ENCODE data around the gene CUX1. TPM values are rescaled to one million over a fixed set of nuclear protein-coding genes. Genes with fewer than 3 reads are reported as not detected.

Gene CUX1
- total RNA-seq, 2 donors from 2014 or later, result 42.0 to 47.5 TPM

DNA sequence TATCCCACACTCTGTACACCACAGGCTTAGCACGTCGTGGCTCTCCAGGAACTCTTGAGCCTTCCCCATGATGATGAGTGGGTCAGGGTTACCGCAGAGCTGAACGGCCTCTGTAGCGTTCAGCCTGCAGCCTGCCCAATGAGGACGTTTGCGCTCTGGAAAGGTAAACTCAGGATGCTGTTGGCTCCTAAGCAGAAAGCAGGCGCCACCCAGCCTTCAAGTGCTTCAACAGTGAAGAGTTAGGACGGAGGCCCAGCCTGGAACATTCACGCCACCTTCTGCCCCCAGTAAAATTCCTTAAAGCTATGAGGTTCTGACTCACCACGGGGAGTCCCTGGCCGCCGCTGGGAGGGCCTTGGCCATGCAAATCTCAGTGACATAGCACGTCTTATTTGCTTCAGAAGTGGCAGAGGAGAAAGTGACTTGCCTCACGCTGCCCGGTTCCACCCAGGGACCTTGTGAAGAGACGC, 307.7 kb downstream of the CUX1 start:
- Histone ChIP-seq H3K4me1 (peaks cover 10% of the 10 kb centered on the region), H3K9me3 (no peaks in the 10 kb centered on the region), H3K36me3 (replicated peaks in 1 of 2; ENCODE audit: insufficient read depth in 1 of 2, low read depth in 2 of 2) (no peaks in the 10 kb centered on the region), H3K4me3 (no peak overlapping the region), H3K27ac (no peak overlapping the region), H3K27me3 (no peaks in the 10 kb centered on the region)
- TF ChIP-seq CTCF (IDR thresholded peaks at IDR 0.05), result no peak
- TF ChIP-seq POLR2A (IDR thresholded peaks at IDR 0.05), result no peak
- intact Hi-C loops (cut with DNase I), result no loop called here
- no peak for ATAC-seq
- DNase-seq, result no peak
- 79 to 82% methylated on average over 15 to 17 of the region's 17 CpGs for WGBS, 2 donors

- ATAC-seq (no peak), DNase-seq (no peak)
- intact Hi-C loops (cut with DNase I), result no loop called here
- Histone ChIP-seq H3K27me3 (no peaks in the 10 kb centered on the region), H3K9me3 (no peaks in the 10 kb centered on the region), H3K4me3 (no peak overlapping the region), H3K4me1 (no peaks in the 10 kb centered on the region), H3K36me3 (replicated peaks in 1 of 2; ENCODE audit: insufficient read depth in 1 of 2, low read depth in 2 of 2) (no peaks in the 10 kb centered on the region), H3K27ac (no peak overlapping the region)
- whole genome bisulfite sequencing, 2 donors, result 83% methylated on average over 11 of the region's 11 CpGs; no CpG with 5 or more reads in 1 of the 2 donors
- TF ChIP-seq CTCF (IDR thresholded peaks at IDR 0.05) (no peak), POLR2A (IDR thresholded peaks at IDR 0.05) (no peak)
Observed at GRCh38 chr7:102128303-102128702, 310.9 kb downstream of the CUX1 start.

GRCh38 chr7:102129636-102130370, 312.4 kb downstream of the CUX1 start:
- Histone ChIP-seq H3K4me1 (no peaks in the 10 kb centered on the region), H3K36me3 (replicated peaks in 1 of 2; ENCODE audit: insufficient read depth in 1 of 2, low read depth in 2 of 2) (no peaks in the 10 kb centered on the region), H3K27ac (no peak overlapping the region), H3K4me3 (no peak overlapping the region), H3K27me3 (no peaks in the 10 kb centered on the region), H3K9me3 (no peaks in the 10 kb centered on the region)
- ATAC-seq, result no peak
- TF ChIP-seq POLR2A (IDR thresholded peaks at IDR 0.05), result no peak
- TF ChIP-seq CTCF (IDR thresholded peaks at IDR 0.05), result no peak
- DNase-seq, result no peak
- 82 to 86% methylated on average over 15 of the region's 15 CpGs for WGBS, 2 donors
- intact Hi-C loops (cut with DNase I), result no loop called here

DNA sequence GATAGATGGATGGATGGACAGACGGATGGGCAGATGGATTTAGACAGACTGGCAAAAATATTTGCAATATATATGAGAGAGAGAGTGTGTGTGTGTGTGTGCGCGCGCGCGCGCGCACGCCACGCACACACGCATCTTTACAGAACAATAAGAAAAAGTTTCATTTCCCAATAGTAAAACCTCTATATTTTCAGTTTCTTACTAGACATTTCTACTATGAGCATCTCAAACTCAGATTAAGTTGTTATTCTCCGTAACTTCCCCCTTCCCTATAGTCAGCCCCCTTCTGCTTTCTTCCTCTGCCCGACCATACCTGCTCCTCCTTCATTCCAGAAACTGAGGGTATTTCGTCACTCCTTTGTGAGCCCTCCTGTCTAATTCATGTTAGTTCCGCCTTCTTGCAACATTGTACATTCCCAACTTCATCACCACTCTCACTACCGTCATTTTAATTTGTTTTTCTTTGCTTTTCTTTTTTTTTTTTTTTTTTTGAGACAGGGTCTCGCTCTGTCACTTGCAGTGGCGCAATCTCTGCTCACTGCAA, 314.9 kb downstream of the CUX1 start:
- Histone ChIP-seq H3K27me3 (no peaks in the 10 kb centered on the region), H3K4me3 (no peak overlapping the region), H3K27ac (no peak overlapping the region), H3K4me1 (no peaks in the 10 kb centered on the region), H3K36me3 (replicated peaks in 1 of 2; ENCODE audit: insufficient read depth in 1 of 2, low read depth in 2 of 2) (no peaks in the 10 kb centered on the region), H3K9me3 (no peaks in the 10 kb centered on the region)
- DNase-seq (peak in 1 of 4 donors; percentile 26), ATAC-seq (no peak)
- WGBS, 2 donors, result 77 to 90% methylated on average over 18 of the region's 18 CpGs
- intact Hi-C loops (cut with DNase I), result no loop called here
- TF ChIP-seq POLR2A (IDR thresholded peaks at IDR 0.05), result no peak
- TF ChIP-seq CTCF (IDR thresholded peaks at IDR 0.05), result no peak

Data from body of pancreas (tissue), 4 donors.